Esophagus muscularis mucosa (tissue), 3 donors: ENCODE data around the gene PUDP.

Source experiments
- CTCF ChIP-seq, 3 experiments: fragments of 200-600 bp in 2 of 3; fragments of 450-650 bp in 1 of 3; sonication (generic) in 2 of 3; IDR thresholded peaks; one replicate each; pipeline ENCODE4 v1.5.1; 2017 to 2019; ENCODE audit warnings: antibody characterized with exemption in 3 of 3, mild to moderate bottlenecking in 2 of 3, moderate library complexity in 1 of 3
- POLR2A ChIP-seq: fragments of 450-650 bp; IDR thresholded peaks from one replicate; pipeline ENCODE4 v1.6.1; 2017; ENCODE audit warnings: antibody characterized with exemption, moderate library complexity, mild to moderate bottlenecking, low read depth

GRCh38 chrX:7109838-7110793, 37.8 kb downstream of the PUDP start:
- TF ChIP-seq CTCF (IDR thresholded peaks at IDR 0.05): no peak
- no peak for TF ChIP-seq POLR2A
